HG03520 (cell line): ENCODE results near the gene LRMDA.

Experiments used
- ATAC-seq: cut with Tn5 transposase; IDR thresholded peaks from one replicate; pipeline ENCODE4 v1.9.1; 2021; ENCODE audit warnings: mild to moderate bottlenecking, moderate library complexity; ENCODE audit not compliant: unreplicated experiment

Gene LRMDA

DNA sequence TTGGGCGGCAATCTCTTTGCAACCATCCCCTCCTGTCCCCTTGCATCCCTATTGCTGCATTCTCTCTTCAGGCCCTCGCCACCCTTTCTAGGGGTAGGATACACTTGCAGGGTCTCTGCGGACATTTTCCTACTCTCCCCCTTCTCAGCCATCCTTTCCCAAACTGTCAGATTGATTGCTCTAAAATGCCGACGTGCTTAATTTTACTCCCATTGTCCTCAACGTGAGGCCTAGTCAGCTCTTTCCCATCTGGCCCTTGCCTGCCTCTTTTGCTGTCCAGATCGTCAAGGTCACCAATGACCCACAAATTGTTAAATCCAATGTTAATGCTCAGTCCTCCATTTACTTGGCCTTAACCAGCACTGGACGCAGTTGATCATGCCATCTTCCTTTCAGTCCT lies 12.7 kb upstream of the LRMDA start:
- ATAC-seq: no peak

DNA sequence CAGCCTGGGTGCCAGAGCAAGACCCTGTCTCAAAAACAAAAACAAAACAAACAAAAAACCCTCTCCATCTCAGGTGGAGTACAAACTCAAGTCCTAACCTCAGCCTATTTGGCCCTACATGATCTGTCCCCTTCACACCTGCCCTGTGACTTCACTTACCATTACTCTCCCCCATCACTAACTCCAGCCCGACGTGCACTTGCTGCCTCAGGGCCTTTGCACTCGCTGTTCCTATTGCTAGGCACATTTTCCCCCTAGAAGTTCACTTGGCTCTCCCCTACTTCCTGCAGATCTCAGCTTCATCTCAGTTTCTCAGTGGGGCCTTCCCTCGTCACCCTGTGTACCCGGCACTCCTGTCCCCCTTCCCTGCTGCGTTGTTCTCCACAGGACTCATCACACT lies 8.5 kb upstream of the LRMDA start:
- no peak for ATAC-seq

DNA sequence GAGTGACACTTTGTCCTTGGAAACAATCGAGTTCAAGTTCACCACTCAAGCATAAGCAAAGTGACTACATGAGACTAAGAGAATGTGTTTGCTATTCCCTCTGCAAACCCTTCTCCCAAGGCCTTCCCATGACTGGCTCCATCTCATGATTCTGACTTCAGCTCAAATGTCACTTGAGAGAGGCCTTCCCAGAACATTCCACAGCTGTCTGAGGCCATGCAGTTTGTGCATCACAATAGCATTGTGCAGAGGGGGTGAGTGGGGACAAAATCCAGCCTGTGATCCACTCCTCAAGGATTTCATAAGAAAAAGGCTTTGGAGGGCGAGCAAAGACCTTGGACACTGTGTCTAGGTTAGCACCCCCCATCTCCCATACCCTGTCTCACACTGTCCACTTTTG lies 6.9 kb upstream of the LRMDA start:
- no peak for ATAC-seq

DNA sequence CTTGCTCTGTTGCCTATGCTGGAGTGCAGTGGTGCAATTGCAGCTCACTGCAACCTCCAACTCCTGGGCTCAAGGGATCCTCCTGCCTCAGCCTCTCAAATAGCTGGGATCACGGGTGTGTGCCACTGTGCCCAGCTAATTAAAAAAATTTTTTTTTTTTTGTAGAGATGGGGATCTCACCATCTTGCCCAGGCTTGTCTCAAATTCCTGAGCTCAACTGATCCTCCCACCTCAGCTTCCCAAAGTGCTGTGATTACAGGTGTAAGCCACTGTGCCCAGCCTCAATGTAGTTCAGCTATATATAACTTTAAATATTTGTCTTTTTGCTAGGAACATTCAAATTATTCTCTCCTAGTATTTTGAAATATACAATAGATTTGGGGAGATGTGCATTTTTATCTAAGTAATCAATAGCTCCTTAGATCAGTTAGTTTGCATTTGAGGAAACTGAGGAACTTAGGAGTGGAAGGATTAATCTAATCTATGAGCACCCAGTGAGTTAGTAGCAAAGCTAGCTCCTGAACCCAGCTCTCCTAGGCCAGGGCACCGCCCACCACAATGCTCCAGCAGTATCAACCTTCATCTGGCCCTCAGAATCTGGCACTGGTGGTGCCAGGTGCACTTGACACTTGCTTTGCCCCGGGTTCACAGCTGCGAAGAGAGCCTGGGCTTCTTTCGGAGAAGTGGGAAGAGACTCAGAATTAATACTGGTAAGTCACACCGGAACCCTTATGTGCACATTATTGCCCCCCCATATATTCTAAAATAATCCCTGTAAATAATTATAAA lies 5.9 kb upstream of the LRMDA start:
- no peak for ATAC-seq

DNA sequence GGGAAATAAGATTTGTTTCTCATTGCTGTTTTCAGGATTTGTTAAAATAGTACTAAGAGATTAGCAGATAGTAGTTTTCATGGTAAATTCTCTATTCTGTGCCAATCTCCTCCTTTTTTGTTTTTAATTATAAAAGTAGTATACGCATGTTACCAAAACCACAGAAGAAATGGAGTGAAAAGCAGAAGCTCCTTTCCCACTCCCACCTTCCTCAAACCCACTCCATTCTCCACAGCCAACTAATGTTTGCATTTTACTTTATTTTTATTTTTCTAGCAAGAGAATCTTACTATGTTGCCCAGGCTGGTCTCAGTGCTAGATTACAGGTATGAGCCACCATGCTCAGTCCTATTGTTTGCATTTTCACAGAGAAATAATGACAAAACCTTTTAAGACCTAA lies 4.5 kb upstream of the LRMDA start:
- ATAC-seq: no peak

DNA sequence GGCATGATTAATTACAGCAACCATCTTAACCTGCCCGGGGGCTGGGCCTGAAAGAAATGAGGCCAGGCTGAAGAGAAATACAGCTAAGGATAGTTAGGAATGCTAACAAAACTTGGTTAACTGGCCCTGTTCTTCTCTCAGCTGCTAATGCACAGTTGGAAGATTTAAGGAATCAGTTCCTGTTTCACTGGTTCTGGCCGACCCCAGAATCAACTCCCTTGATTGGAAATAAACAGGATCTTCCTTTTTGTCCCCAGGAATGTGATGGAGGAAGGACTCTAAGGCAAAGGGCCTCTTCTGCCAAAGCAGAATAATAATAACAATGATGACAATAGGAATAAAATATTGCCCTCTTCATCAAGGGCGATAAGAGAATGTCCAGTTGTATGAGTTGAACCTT lies 3.5 kb upstream of the LRMDA start:
- ATAC-seq: no peak

DNA sequence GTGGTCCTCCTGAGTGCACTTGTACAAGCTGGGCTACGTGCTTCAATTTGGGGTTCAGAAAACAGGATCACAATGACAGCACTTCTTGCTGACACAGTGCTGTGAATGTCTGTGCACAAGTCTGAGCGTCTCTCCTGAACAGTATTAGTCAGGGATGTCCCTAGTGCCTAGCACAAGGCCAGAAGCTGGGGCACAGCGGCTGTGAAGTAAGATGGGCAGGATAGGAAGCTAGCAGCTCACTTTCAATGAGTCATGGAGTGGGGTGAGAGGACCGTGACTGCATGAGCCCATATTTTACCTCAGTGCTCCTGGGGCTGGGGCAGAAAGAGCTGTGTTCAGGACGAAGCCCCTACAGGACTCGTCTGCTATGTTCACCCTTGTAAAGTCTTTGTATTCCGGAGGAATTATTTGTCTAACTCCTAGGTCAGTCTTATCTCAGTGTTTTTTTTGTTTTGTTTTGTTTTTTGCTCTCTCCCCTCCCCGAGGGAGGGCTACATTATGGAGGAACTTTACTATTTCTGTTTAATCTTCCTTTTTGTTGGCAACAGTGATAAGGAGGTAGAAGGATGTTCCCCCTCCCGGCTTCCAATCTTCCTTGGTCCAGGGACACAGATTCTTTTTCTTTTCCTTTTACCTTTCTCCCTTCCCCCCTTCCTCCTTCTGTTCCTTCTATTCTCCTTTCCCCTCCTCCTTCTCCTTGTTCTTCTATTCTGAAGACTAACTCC lies 2.8 kb upstream of the LRMDA start:
- ATAC-seq: no peak

DNA sequence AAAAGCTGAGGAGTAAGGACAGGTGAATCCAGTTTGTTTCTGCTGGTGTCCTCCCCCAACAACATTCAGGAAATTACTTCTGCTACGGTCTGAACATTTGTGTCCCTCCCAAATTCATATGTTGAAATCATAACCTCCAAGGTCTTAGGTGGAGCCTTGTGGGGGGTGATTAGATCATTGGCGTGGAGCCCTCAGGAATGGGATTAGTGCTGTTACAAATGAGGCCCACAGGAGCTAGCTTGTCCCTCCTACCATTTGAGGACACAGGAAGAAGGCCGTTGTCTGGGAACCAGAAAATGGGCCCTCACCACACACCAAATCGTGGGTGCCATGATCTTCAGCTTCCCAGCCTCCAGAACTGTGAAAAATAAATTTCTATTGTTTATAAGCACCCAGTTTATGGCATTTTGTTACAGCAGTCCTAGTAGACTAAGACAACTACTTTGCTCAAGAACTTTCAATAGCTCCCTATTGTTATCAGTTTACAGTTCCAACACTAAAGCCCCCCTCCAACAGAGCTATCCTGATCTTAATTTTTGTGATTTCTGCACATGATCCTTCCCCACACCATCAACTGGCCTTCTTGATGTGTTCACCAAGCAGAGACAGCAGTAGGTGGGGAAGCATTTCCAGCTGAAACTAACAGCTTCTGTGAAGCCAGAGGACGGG lies 2.1 kb upstream of the LRMDA start:
- ATAC-seq: no peak

DNA sequence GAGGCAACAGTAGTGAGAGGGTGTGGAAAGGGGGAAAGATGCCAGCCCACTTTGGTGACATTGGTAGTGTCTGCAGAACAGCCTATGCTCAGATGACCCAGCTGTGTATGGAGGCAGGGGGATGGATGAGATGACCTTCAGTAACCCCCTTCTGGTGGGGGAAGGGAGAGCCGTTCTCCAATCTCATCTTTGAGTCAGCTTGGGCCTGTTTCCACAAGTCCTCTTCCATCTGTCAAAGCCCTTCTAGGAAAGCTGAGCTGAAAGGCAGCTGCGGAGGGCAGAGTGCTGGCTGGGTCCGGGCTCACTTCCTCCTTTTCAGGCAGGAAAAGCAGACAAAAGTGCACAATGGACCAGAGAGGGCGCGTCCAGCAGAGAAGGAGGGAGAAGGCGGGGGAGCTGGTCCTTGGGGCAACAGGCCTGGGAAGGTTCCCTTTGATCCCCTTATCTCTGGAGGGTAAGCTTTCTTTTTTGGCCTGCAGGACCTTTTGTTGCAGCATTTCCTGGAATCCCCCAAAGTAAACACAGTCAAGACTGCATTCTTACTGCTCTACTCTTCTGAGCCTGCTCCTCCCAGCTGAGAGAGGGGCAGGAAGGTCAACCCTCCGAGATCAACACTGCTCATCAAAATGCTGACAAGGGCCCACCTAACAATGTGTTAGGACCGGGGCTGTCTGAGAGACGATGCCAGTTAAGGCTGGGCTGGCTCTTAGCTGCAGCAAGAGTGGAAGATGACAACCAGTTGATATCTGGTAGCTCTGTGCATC lies 1.2 kb upstream of the LRMDA start:
- ATAC-seq: no peak

DNA sequence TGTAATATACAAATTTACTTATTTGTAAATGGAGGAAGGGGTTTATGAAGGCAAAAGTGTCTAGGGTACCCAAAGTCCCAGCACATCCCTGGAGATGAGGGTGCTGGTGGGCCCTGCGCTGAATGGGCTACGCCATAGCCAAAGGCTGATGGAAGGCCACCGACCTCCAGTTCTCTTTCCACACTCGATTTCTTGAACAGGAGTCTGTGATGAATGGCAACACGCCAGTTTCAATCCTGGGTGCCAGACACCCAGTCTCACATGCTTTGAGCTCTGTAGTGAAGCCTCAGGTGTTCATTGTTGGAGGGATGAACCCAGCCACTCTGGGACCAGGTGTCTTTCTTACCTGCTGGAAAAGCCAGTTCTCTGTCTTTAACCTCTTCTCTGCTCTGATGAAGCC lies 752 bp downstream of the LRMDA start:
- ATAC-seq: no peak

DNA sequence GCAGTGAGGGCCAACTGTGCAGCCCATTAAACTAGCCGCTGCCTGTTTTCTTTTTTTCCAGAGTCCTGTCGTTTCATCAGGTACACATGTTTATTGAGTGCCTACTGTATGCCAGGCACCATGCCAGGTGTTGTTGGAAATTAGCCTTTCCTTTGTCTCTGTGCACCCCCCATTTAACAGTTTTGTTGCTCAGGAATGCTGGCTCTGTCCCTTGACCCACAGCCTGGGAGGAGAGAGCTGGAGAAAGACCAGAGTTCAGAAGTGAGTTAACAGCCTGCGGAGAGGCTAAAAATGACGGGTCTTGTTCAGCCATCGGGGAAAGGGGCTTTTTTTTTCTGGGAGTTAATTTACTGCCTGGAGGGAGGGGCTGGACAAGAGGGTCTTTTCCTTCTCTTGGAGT lies 1.3 kb downstream of the LRMDA start:
- ATAC-seq: no peak

DNA sequence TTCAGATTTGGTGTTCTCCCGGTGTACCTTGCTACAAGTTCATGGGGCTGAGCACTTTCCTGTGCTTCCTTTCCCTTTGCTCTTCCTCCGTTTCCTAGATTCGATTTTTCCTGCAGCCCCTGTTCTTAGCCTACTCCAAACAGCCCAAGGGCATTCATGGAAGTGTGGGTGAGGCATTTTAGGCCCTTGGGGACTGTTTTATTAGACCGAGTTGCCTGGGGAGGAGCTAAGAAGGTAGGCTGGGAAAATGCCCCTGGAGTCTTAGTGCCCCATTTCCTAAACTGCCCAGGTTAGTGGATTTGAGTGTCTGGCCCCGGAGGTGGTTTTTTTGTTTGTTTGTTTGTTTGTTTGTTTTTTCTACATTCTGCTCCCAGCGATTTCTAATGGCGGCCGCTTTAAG lies 1.8 kb downstream of the LRMDA start:
- no peak for ATAC-seq

DNA sequence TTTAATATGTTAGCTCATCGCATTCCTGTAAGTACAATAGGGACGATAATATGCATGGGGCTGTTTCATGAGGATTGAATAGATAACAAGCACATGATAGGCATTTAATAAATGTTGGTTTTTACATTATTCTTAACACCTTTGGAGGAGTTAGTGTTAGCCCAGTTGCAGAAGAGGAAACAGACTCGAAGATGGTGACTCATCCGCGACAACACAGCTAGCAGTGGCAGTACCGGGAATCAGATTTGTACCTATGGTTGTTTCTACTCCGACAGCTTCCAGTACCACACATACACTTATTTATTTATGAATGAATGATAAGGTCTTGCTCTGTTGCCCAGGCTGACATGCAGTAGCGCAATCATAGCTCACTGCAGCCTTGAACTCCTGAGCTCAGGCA lies 2.9 kb downstream of the LRMDA start:
- ATAC-seq: no peak

DNA sequence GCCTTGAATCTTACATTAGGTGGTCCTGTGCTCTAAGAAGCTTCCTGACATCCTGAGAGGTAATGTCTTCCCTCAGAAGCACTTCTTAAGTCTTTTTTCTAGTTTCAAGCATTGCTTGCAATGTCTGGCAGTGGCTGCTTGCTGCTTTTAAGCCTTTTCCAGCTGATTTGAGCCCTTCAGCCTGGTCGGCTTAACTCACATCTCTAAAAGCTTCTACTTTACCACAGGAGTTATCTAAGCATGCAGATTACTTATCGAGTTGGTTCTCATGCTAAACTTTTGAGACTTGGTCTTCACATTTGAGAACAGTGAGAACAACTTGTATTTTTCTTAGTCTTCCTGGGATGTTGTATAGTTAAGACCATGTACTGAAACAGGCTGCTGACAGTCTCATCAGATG lies 3.9 kb downstream of the LRMDA start:
- no peak for ATAC-seq

DNA sequence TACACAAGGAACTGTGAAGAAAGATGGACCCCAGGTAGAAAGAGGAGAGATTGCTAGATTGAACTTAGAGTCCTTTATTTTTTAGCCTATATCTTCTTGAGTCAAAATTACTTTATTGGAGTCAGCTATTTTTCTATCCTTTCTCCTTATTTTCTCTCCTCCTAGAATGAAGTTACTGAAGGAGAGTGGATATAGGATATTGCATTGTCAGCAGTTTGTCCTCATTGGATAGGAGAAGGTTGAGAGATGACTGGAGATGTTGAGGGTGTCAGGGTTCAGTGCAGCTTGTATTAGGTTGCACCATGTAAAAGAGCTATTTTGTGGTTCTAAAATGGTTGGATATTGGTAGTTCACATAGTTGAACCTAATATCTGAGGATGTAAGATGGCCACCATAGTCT lies 5.5 kb downstream of the LRMDA start:
- ATAC-seq: no peak

DNA sequence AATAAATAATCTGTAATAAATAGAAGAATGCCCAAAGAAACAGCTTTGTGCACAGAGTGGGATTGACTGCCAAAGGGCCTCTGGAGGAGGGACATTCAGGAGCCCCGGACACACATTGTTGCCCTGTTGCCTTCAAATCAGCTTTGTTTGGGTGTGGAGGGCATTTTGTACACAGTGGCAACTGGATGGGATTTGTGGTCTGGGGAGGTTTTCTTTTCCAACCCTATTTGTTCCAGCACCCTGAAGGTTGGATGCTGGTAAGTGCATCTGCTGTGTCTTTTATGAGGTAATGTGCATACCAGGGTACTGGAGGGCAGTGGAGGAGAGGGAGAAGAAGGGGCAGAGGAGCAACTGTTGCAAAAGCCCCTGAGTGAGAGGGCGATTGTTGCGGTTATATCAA lies 6.3 kb downstream of the LRMDA start:
- no peak for ATAC-seq

DNA sequence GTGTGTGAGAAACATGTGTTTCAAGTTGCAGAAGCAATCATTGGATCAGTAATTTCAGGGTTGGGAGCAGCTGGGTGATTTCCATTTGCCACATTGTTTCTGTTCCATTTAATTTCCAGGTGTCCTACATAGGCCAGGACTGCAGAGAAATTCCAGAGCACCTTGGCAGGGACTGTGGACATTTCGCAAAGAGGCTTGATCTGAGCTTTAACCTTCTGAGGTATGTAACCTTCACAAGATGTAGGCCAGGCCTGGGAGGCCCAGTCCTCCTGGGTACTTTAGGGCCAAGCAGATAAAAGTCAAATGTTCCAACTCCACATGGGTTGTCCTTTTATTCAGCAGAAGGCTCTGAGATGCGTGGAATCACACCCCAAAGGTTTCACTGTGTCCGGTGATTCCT lies 6.9 kb downstream of the LRMDA start:
- ATAC-seq: no peak

DNA sequence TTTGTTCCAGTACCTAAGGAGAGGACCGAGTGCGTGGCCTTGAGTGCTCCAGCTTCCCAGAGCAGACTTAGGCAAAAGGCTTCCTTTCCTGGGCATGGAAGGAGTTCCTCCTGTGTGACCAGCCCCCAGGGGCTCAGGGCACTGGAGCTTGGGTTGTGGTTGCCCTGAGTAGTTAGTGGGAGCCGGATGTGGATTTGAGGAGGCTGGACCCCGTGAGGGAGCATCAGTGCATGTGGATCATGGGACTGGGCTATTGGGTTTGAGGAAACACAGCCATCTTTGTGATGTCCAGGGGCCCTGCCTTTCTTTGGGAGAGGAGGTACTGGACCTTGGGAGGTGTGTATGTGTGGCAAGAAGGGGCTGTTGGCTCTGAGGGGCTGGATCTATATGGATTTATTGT lies 8.4 kb downstream of the LRMDA start:
- no peak for ATAC-seq

DNA sequence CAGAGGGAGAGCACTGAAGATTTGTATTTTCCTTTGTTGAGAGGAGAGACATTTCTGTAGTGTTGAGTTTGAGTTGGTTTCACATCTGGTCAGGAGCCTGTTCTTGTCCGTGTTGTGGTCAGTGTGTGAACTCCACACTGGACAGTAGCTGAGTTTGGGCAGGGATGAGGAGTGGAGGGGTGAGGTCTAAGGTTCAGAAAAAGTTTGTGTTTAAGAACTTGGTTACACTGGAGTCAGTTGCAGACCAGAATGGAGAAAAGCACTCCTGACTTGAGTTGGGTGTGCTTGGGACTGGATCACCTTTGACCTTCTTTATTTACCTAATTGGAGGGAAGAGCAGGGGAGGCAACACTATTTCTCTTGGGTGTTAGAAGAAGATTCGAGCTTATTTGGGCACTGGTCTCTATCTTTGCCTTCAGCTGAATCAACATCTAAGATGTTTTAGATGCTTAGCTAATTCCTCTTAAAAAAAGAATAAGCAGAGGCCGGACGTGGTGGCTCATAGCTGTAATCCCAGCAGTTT lies 8.9 kb downstream of the LRMDA start:
- no peak for ATAC-seq

DNA sequence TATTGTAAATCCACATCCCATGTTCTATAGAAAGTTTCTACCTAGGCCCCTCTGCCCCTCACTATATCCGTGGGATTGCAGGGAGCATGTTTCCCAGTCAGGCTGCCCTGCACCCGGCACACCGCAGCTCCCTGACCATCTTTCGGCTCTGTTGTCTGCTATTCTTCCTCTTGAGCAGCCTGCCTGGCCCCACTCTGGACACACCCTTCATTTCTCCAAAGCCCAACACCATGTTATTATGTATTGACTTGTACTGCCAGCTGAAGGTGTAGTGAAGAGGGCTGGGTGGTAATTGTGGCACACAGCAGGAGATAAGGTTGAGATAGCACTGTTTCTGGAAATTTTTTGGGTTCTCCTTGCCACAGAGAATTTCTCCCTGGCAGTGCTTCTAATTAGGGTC lies 9.8 kb downstream of the LRMDA start:
- no peak for ATAC-seq

DNA sequence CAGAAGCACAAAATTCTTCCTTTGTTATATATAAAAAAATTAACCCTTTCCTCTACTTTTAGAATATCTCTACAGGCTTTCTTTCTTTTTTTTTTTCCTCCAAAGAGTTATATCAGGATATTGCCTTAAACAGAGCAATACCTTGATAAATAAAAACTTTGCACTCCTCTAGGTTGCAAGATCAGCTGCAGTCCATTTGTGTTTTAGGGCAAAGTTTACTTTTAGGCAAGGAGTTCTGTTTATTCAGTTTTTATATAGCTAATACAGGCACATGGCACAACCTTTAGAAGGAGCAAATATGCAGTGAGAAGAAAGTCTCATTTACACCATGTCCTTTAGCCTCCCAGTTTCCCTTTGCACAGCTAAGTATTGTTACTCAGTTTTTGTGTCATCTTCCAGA lies 10.3 kb downstream of the LRMDA start:
- ATAC-seq: no peak
